GM12874 (cell line): Measurements from ENCODE around the gene NLRP3.

Experiments used
- TF ChIP-seq, protein P1 (sequence below): IDR thresholded peaks from 2 replicates; pipeline ENCODE4 v1.5.1; 2011; ENCODE audit warnings: low read depth, mild to moderate bottlenecking, control low read depth, low read length, moderate library complexity; ENCODE audit not compliant: insufficient read depth

NLRP3 gene

DNA sequence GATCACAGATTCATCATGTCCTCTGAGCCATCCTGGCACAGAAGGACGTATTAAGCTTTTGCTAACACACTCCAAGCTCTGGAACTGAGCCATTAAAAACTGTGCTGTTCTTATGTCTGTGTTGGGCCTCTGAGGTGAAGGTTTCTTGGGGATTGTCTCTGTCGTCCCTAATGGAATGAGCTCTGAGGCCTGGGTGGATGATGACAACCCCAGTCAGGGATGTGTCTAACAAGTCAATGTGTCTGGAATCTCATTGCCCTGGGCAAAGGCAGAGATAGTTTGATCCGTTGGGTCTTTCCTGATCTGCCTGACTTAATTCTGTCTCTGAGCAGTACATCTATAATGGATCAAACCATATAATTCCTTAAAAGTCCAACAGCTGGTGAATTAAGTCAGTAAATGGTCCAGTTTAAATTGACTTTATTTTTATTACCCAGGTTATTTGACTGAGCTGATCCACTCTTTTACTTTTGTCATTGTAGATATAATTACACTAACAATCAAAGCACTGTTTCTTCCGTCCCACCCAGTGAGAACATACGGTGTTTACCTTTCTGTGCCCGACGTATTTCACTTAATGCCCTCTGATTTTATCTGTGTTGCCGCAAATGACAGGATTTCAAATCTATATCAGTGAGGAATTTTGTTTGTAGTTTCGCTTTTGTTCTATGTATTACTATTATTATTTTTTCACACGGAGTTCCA lies 80.8 kb downstream of the NLRP3 start:
- TF ChIP-seq, protein P1, sequence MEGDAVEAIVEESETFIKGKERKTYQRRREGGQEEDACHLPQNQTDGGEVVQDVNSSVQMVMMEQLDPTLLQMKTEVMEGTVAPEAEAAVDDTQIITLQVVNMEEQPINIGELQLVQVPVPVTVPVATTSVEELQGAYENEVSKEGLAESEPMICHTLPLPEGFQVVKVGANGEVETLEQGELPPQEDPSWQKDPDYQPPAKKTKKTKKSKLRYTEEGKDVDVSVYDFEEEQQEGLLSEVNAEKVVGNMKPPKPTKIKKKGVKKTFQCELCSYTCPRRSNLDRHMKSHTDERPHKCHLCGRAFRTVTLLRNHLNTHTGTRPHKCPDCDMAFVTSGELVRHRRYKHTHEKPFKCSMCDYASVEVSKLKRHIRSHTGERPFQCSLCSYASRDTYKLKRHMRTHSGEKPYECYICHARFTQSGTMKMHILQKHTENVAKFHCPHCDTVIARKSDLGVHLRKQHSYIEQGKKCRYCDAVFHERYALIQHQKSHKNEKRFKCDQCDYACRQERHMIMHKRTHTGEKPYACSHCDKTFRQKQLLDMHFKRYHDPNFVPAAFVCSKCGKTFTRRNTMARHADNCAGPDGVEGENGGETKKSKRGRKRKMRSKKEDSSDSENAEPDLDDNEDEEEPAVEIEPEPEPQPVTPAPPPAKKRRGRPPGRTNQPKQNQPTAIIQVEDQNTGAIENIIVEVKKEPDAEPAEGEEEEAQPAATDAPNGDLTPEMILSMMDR = no peak
